HG02970 (cell line): ENCODE measurements around the gene PACSIN2.

Experiments used
- ATAC-seq: cut with Tn5 transposase; IDR thresholded peaks from one replicate; pipeline ENCODE4 v1.9.1; 2021; ENCODE audit warnings: mild to moderate bottlenecking, moderate library complexity, moderate number of reproducible peaks; ENCODE audit not compliant: unreplicated experiment, low FRiP score

PACSIN2 gene

GRCh38 chr22:42842658-42843370 is 172.1 kb downstream of the PACSIN2 start:
- ATAC-seq: no peak

GRCh38 chr22:42841444-42841843 is 173.5 kb downstream of the PACSIN2 start:
- ATAC-seq: no peak

DNA sequence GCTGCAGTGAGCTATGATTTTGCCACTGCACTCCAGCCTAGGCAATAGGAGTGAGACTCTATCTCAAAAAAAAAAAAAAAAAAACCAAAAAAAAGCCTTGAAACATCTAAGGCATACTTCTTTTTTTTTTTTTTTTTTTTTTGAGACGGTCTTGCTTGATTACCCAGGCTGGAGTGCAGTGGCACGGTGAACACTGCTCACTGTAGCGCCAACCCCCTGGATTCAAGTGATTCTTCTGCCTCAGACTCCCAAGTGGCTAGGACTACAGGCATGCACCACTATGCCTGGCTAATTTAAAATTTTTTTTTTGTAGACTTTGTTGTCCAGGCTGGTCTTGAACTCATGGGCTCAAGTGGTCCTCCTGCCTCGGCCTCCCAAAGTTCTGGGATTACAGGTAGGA is 177.4 kb downstream of the PACSIN2 start:
- no peak for ATAC-seq

DNA sequence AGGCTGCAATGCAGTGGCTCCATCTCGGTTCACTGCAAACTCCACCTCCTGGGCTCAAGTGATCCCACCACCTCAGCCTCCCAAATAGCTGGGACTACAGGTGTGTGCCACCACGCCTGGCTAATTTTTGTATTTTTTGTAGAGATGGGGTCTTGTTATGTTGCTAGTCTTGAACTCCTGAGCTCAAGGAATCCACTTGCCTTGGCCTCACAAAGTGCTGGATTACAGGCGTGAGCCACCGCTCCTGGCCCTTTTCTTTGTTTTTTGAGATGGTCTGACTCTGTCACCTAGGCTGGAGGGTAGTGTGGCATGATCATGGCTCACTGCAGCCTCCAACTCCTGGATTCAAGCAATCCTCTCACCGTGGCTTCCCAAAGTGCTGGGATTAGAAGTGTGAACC is 178.9 kb downstream of the PACSIN2 start:
- ATAC-seq: no peak

DNA sequence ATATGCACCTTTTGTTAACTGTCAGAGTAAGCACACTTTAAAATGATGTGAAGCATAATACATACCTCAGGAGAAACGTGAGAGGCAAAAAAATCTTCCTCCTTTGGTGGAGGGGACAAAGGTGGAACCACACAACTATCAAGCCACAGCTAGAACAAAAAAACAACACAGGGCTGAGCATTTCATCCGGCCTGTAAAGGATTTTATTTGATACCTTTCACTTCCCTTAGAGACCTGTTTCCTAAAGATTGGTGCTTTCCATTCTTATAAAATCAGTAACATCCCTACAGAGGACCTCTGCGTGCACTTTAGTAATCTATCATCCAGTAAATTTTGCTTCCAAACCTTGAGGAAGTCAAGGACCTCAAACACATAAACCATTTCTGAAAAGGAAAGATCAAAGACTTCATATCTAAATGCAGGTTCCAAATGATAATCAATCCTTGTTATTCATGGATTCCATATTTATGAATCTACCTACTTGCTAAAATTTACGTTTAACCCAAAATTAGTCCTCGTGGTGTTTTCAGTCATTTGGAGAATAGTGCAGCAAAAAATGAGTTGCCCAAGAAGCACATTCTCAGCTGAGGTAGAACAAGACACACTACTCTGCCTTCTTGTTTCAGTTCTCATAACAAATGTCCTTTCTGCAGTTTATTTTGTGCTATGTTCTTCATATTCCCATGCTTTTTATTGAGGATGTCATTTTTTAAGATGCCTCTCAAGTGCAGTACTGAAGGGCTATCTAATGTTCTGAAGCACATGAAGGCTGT is 180.6 kb downstream of the PACSIN2 start:
- no peak for ATAC-seq

DNA sequence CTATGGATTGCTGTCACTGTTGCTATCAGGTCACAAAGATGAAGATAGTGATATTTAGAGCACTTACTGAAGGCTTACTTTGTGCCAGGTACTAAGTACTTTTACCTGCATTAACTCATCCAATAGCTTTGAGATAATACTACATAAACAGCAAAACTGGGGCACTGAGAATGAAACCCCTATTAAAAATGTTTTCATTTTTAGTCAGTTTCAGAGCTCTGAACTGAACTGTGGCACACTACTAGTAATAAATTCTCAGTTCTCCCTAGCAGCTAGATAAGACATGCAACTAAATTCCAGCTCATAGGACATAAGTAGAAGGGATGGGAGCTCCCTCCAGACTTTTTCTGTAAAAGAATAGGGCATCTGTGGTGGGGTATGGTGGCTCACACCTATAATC is 181.8 kb downstream of the PACSIN2 start:
- ATAC-seq: no peak

GRCh38 chr22:42831712-42832111 is 183.2 kb downstream of the PACSIN2 start:
- ATAC-seq: no peak

- no peak for ATAC-seq
These were observed 184.8 kb downstream of the PACSIN2 start for GRCh38 chr22:42830161-42830560.

- no peak for ATAC-seq
These were observed 185.6 kb downstream of the PACSIN2 start for GRCh38 chr22:42829302-42829701.

DNA sequence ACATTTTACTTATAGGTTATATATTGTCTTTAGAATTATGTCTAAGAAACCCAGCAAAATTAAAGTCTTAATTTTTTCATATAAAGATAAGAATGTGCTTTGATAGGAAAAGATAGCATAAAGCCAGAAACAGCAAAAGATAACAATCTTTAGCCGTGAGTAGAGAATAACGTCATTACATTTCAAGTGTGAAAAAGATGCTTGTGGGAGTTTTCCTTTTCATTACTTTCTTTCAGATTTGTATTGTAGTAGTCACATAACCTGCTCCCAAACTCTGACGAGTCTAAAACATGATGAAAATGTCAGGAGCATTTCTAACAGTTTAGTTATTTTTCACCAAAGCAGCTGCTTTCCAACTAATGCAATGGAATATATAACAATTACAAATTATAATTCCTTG is 189.2 kb downstream of the PACSIN2 start:
- ATAC-seq: no peak

DNA sequence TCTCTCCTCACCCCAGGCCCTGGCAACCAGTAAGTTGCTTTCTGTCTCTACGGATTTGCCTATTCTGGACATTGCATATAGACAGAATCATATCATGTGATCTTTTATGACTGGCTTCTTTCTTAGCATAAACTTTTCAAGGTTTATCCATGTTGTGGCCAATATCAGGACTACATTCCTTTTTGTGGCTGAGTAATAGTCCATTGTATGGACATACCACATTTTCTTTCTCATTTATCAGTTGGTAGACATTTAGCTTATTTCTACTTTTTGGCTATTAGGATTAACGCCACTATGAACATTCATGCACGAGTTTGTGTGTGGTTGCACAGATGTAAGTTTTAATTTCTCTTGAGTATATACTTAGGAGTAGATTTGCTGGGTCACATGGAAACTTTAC is 193.6 kb downstream of the PACSIN2 start:
- ATAC-seq: no peak

GRCh38 chr22:42820045-42820763 is 194.7 kb downstream of the PACSIN2 start:
- no peak for ATAC-seq
